GM18502 (cell line): Measurements from ENCODE around the gene ACAD11.
"Not testable (repeated sequence)": the region's sequence is repeated elsewhere in the genome, so short reads cannot be mapped to it uniquely, and the experiment has no call there.

Source experiments
- ATAC-seq: cut with Tn5 transposase; IDR thresholded peaks from one replicate; pipeline ENCODE4 v1.9.1; 2021; ENCODE audit warnings: mild to moderate bottlenecking; ENCODE audit not compliant: unreplicated experiment, poor library complexity

Gene ACAD11

DNA sequence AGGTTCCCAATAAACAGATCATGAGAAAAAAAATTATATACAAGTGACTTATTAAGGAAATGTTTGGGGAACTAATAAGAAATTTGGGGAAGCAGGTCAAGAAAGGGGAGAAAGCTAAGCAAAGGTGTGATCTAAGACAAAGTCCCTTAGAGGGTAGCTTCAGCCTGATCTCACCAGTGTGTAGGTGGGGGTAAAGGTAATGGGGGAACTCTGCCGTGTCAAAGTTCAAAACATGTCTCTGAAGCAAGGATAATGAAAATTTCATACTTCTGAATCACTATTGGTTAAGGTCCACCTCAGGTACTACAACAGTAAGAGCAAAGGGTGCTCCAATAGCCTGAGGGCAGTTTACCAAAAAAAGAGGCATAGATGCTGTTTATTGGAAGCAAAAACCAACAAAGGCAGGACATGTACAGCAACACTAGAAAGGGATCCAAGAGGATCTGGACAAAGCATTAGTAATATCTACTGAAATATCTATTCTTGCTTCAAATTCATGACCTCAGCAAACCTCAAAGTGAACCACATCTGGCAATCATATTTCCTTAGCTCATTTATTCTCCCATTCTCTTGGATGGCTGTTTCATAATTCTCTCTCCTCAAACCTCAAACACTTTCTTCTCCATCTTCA, 6.9 kb downstream of the ACAD11 start:
- no peak for ATAC-seq

- no peak for ATAC-seq
Observed at GRCh38 chr3:132650153-132650552, 9.5 kb downstream of the ACAD11 start.

- ATAC-seq: no peak
Observed at GRCh38 chr3:132645058-132645457, 14.6 kb downstream of the ACAD11 start.

GRCh38 chr3:132643366-132643765, 16.2 kb downstream of the ACAD11 start:
- ATAC-seq: no peak

- no peak for ATAC-seq
Observed at GRCh38 chr3:132642539-132642847, 17.1 kb downstream of the ACAD11 start.

- ATAC-seq: peak; percentile 49
Observed at GRCh38 chr3:132641837-132642538, 17.6 kb downstream of the ACAD11 start.

- ATAC-seq: not testable (repeated sequence)
Observed at GRCh38 chr3:132641427-132641826, 18.2 kb downstream of the ACAD11 start.

DNA sequence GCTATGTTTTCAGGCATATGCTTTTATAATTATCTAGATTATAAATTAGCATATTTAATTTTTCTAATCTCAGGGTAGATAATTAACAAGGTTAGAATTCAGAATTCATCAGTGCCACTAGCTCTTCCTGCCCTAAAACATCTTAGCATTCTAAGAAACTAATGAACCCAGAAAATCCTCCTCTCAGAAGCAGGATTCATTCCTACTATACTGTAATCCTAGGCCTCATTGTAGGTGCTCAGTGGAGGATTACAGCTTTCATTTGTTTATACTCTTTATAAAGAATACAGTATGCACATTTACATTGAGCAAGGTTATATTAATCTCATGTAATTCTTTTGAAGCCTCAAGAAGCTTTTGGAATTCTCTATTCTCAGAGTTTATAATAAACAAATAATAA, 20.9 kb downstream of the ACAD11 start:
- no peak for ATAC-seq

DNA sequence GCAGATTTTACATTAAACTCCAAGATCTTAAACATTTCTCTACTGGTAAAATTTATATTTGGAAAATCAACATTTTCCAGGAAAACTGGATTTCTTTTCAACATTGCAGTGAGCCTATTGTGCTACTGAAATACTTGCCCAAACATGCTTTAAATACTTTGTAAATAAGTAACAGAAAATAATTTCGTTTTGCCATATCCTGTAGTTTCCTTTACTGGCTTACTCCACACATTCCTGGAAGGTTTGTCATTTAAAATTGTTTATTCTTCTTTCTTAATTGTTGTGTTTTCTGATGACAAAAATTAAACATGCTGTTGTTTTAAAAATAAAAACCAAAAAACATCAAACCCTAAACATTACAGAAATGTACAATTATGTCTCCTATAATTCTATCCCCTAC, 22.0 kb downstream of the ACAD11 start:
- no peak for ATAC-seq

DNA sequence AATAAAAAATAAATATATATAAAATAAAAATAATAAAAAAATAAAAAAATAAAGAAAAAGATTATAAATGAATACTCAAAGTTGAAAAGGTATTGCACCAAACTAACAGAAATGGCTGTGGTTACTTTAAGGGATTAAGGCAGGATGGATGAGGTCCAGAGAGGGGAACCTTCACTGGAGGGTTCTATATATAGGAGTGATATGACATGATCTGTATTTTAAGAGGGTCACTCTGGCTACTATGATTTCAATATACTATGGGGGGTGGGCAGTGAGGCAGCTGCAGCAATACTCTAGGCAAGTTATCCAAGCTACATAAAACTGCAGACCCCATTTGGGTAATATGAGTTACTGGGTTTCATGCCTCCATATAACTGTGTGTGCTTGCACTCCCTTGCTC, 24.6 kb downstream of the ACAD11 start:
- no peak for ATAC-seq

DNA sequence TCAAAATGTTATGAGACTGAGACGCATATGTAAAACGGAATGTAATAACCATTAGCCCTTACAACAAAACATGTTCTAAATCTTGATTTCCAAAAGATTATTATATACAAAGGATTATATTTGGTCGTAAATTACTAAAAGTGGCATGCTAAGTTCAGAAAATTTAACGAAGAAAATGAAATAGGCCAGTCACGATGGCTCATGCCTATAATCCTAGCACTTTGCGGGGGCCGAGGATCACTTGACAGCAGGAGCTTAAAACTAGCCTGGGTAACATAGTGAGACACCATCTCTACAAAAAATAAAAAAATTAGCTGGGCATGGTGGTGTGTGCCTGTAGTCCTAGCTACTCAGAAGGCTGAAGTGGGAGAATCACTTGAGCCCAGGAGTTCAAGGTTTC, 29.0 kb downstream of the ACAD11 start:
- ATAC-seq: no peak

- ATAC-seq: no peak
Observed at GRCh38 chr3:132629928-132630327, 29.7 kb downstream of the ACAD11 start.

- no peak for ATAC-seq
Observed at GRCh38 chr3:132628157-132628556, 31.5 kb downstream of the ACAD11 start.

GRCh38 chr3:132626955-132627354, 32.7 kb downstream of the ACAD11 start:
- ATAC-seq: no peak

DNA sequence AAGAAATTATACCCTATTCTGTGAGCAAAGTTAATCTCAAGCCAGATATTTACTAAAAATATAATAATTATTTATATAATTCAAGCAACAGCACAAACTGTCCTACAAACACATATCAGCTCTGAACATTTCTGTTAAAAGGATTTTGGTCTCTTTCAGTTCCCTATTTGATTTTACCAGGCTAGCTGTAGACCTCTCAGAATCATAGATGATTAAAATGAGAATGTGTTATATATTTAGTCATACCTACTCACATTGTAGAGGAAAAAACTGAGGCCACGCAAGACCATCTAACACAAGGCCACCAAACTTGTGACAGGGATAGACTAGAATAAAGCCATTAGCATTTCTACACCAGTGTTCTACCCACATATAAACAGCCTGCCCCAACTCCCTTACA, 34.0 kb downstream of the ACAD11 start:
- peak; percentile 91 for ATAC-seq

DNA sequence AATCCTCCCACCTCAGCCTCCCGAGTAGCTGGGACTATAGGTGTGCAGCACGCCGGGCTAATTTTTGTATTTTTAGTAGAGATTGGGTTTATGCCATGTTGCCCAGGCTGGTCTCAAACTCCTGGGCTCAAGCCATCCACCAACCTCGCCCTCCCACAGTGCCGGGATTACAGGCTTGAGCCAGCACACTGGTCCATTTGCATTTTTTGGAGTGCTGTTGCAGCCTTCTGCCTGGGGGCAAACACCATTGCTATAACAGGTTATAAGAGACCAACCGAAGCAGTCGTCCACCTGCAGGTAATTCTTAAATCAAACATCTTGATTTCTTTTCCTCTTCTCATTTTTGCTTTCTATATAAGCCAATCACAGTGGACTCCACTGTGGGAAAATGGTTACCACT, 34.8 kb downstream of the ACAD11 start:
- no peak for ATAC-seq

GRCh38 chr3:132623646-132624045, 36.0 kb downstream of the ACAD11 start:
- ATAC-seq: no peak

DNA sequence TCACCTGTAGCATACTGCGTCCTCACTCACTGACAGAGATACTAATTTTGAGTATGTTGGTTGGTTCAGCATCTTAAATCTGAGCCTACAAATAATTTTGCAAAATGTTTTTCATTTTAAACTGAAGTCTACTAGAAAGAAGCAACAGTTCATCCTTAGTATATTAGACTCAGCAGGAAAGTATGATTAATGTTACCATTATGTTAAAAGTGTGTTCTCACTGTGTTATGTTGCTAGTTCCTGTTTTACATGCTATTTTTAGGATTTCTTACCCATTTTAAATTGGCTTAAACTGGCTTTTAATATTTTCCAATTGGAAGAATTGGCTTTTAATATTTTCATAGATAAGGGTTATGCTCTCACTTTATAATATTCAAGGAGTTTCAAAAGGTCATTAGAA, 36.8 kb downstream of the ACAD11 start:
- ATAC-seq: no peak

DNA sequence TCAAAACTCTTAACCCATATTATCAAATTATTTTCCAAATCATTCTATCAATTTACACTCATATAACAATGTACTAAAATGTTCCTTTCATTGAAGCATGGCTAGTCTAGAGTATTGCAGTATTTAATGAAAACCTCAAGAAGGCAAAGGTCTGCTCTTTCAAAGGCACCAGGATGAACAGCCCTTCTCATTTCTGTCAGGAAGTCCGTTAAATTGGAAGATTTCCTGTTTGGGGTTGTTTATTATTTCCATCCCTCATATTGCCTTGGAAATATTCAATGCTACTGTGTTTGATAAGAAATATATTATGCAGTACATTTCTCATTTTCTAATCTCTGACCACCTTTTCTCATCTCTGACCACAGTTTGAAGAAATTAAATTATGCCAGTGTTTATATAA, 37.5 kb downstream of the ACAD11 start:
- no peak for ATAC-seq

- no peak for ATAC-seq
Observed at GRCh38 chr3:132616780-132617179, 42.8 kb downstream of the ACAD11 start.

GRCh38 chr3:132615881-132616280, 43.7 kb downstream of the ACAD11 start:
- ATAC-seq: no peak

DNA sequence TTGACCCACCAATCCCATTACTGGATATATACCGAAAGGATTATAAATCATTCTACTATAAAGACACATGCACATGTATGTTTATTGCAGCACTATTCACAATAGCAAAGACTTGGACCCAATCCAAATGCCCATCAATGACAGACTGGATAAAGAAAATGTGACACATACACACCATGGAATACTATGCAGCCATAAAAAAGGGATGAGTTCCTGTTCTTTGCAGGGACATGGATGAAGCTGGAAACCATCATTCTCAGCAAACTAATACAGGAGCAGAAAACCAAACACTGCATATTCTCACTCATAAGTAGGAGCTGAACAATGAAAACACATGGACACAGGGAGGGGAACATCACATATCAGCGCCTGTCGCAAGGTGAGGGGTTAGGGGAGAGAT, 44.3 kb downstream of the ACAD11 start:
- not testable (repeated sequence) for ATAC-seq
